GM23338 (cell line): ENCODE results near the gene ANKS1B. TPM values are rescaled to one million over a fixed set of nuclear protein-coding genes. Genes with fewer than 3 reads are reported as not detected.

Source experiments
- ATAC-seq: fragments of 200-7000 bp; cut with Tn5 transposase; 3 replicates; pipeline ENCODE4 v1.9.1; 2020
- DNase-seq: peaks from one replicate; pipeline ENCODE4 v3.0.0-alpha.2; 2015; ENCODE audit warnings: low spot score
- H2AFZ ChIP-seq: fragments of 200-600 bp; sonication (generic); 2 replicates; pipeline ENCODE4 v1.8.0; 2016; ENCODE audit warnings: antibody characterized with exemption, mild to moderate bottlenecking, moderate library complexity
- H3F3A ChIP-seq: fragments of 200-600 bp; sonication (generic); replicated peaks from 2 replicates; pipeline ENCODE4 v1.8.0; 2017; ENCODE audit warnings: antibody characterized with exemption, mixed run types, low read depth
- H3K27ac ChIP-seq: fragments of 200-600 bp; sonication (generic); 2 replicates; pipeline ENCODE4 v1.6.1; 2016; ENCODE audit warnings: low read depth
- H3K27me3 ChIP-seq: fragments of 200-600 bp; sonication (generic); 2 replicates; pipeline ENCODE4 v1.8.0; 2016; ENCODE audit warnings: mild to moderate bottlenecking, mixed run types, moderate library complexity; ENCODE audit not compliant: insufficient read depth
- H3K36me3 ChIP-seq: fragments of 200-600 bp; sonication (generic); 2 replicates; pipeline ENCODE4 v1.8.0; 2016; ENCODE audit warnings: mild to moderate bottlenecking; ENCODE audit not compliant: insufficient read depth
- H3K4me1 ChIP-seq: fragments of 200-600 bp; sonication (generic); 2 replicates; pipeline ENCODE4 v1.8.0; 2016; ENCODE audit warnings: mild to moderate bottlenecking, moderate library complexity; ENCODE audit not compliant: insufficient read depth
- H3K4me2 ChIP-seq: fragments of 200-600 bp; sonication (generic); 2 replicates; pipeline ENCODE4 v1.7.1; 2017; ENCODE audit warnings: mixed run types
- H3K4me3 ChIP-seq: fragments of 200-600 bp; sonication (generic); 2 replicates; pipeline ENCODE4 v1.6.1; 2016; ENCODE audit warnings: mixed run types
- H3K79me2 ChIP-seq: fragments of 200-600 bp; sonication (generic); replicated peaks from 2 replicates; pipeline ENCODE4 v1.8.0; 2017; ENCODE audit warnings: mild to moderate bottlenecking; ENCODE audit not compliant: insufficient read depth
- H3K9me2 ChIP-seq: fragments of 200-600 bp; sonication (generic); 2 replicates; pipeline ENCODE4 v1.8.0; 2017; ENCODE audit not compliant: insufficient read depth
- H4K20me1 ChIP-seq: fragments of 200-600 bp; sonication (generic); replicated peaks from 2 replicates; pipeline ENCODE4 v1.8.0; 2017; ENCODE audit warnings: mild to moderate bottlenecking; ENCODE audit not compliant: insufficient read depth
- H3K27ac Mint-ChIP-seq: 2 replicates; pipeline ENCODE4 v1.8.0; 2020; ENCODE audit warnings: inconsistent platforms, mild to moderate bottlenecking, moderate library complexity, mixed read lengths
- H3K27me3 Mint-ChIP-seq: 3 replicates; pipeline ENCODE4 v1.8.0; 2022; ENCODE audit warnings: low read depth, mild to moderate bottlenecking, moderate library complexity, mixed read lengths, inconsistent platforms; ENCODE audit not compliant: insufficient read depth, poor library complexity
- H3K36me3 Mint-ChIP-seq: 3 replicates; pipeline ENCODE4 v1.8.0; 2021; ENCODE audit warnings: low read depth, mild to moderate bottlenecking, inconsistent platforms, moderate library complexity, mixed read lengths
- H3K4me1 Mint-ChIP-seq: 3 replicates; pipeline ENCODE4 v1.8.0; 2020; ENCODE audit warnings: mild to moderate bottlenecking, inconsistent platforms, mixed read lengths
- H3K4me3 Mint-ChIP-seq: 3 replicates; pipeline ENCODE4 v1.8.0; 2021; ENCODE audit warnings: moderate library complexity, mild to moderate bottlenecking, inconsistent platforms, mixed read lengths
- H3K9me3 Mint-ChIP-seq: 3 replicates; pipeline ENCODE4 v1.8.0; 2020; ENCODE audit warnings: moderate library complexity, mild to moderate bottlenecking, inconsistent platforms, mixed read lengths
- CREB1 ChIP-seq: fragments of 250-450 bp; sonication (Bioruptor Pico); IDR thresholded peaks from 2 replicates; pipeline ENCODE4 v1.5.0; 2020; ENCODE audit warnings: low read depth, mild to moderate bottlenecking, moderate library complexity
- JUNB ChIP-seq: IDR thresholded peaks from one replicate; pipeline ENCODE4 v1.6.1; 2016; ENCODE audit warnings: antibody characterized with exemption; ENCODE audit not compliant: unreplicated experiment
- REST ChIP-seq: IDR thresholded peaks from one replicate; pipeline ENCODE4 v1.6.1; 2018; ENCODE audit warnings: antibody characterized with exemption; ENCODE audit not compliant: unreplicated experiment
- STAT1 ChIP-seq: IDR thresholded peaks from one replicate; pipeline ENCODE4 v1.6.1; 2016; ENCODE audit warnings: antibody characterized with exemption; ENCODE audit not compliant: unreplicated experiment
- polyA plus RNA-seq: library from polyadenylated mRNA; unstranded; fragments of >200 nt; fragmentation: Nextera tagmentation; extraction: Ambion mirVana; gene quantifications from 2 replicates; pipeline ENCODE4 v1.2.1, GENCODE V29; 2016
- total RNA-seq: library from RNA; depleted of rRNA; stranded (reverse); fragments of >200 nt; shearing (Covaris generic); gene quantifications from 2 replicates; pipeline ENCODE4 v1.2.3, GENCODE V29; 2014

ANKS1B gene
- total and polyA plus RNA-seq, 2 experiments from 2014 or later, result 4.3 to 5.8 TPM

GRCh38 chr12:98901189-98901588, 1083.5 kb downstream of the ANKS1B start:
- Mint-ChIP-seq H3K36me3 (no peaks in the 10 kb centered on the region), H3K27me3 (peaks cover 9% of the 10 kb centered on the region), H3K4me1 (no peaks in the 10 kb centered on the region), H3K27ac (no peak overlapping the region), H3K4me3 (no peak overlapping the region), H3K9me3 (no peaks in the 10 kb centered on the region)
- no peak for DNase-seq
- Histone ChIP-seq H3K79me2 (no peaks in the 10 kb centered on the region), H3K27me3 (peaks cover 10% of the 10 kb centered on the region), H4K20me1 (no peaks in the 10 kb centered on the region; the same call in 1 of the 2 replicates), H3K9me2 (no peaks in the 10 kb centered on the region), H3K27ac (no peak overlapping the region), H3F3A (no peaks in the 10 kb centered on the region), H3K4me1 (peaks cover under 1% of the 10 kb centered on the region; the same call in 1 of the 2 replicates), H3K36me3 (no peaks in the 10 kb centered on the region), H3K4me2 (no peak overlapping the region), H3K4me3 (no peak overlapping the region), H2AFZ (no peak overlapping the region)
- no peak for ATAC-seq
- peak; percentile 82 for TF ChIP-seq REST
- no peak for TF ChIP-seq JUNB

GRCh38 chr12:98896938-98897337, 1087.8 kb downstream of the ANKS1B start:
- Histone ChIP-seq H3K4me3 (no peak overlapping the region), H3K36me3 (no peaks in the 10 kb centered on the region), H3K79me2 (no peaks in the 10 kb centered on the region), H3K4me2 (no peak overlapping the region), H3K4me1 (peaks cover 22% of the 10 kb centered on the region), H3K27me3 (peaks cover 48% of the 10 kb centered on the region), H3F3A (no peaks in the 10 kb centered on the region), H3K27ac (no peak overlapping the region), H3K9me2 (no peaks in the 10 kb centered on the region), H4K20me1 (no peaks in the 10 kb centered on the region; the same call in none of the 2 replicates), H2AFZ (no peak overlapping the region)
- Mint-ChIP-seq H3K36me3 (no peaks in the 10 kb centered on the region; the same call in 2 of the 3 replicates), H3K4me1 (peaks cover 20% of the 10 kb centered on the region; the same call in 2 of the 3 replicates), H3K9me3 (no peaks in the 10 kb centered on the region), H3K4me3 (no peak overlapping the region), H3K27me3 (peaks cover 44% of the 10 kb centered on the region), H3K27ac (no peak overlapping the region)
- DNase-seq (peak; percentile 61), ATAC-seq (no peak)
- TF ChIP-seq CREB1 (CRISPR knock-in tag) (no peak), STAT1 (no peak), REST (peak; percentile 86)
